Activated CD8-positive, alpha-beta memory T cell treated with anti-CD3 and anti-CD28 coated beads for 36 hours (primary cell): ENCODE results near the gene GOLGA6C. TPM values are rescaled to one million over a fixed set of nuclear protein-coding genes. Genes with fewer than 3 reads are reported as not detected.
"Not testable (repeated sequence)": the region's sequence is repeated elsewhere in the genome, so short reads cannot be mapped to it uniquely, and the experiment has no call there.

Experiments
- CTCF ChIA-PET: fragments of 350-600 bp; sonication (Branson Sonifier 250); formaldehyde crosslinking; loops from one replicate; lab custom pipeline; 2021; ENCODE audit warnings: antibody characterized with exemption; lab: Charles Lee
- POLR2A ChIA-PET: fragments of 350-600 bp; sonication (Branson Sonifier 250); formaldehyde crosslinking; loops from one replicate; lab custom pipeline; 2021; ENCODE audit warnings: antibody characterized with exemption; lab: Charles Lee
- total RNA-seq, 2 experiments: library from RNA; stranded (reverse); gene quantifications; one replicate each; pipeline ENCODE4 v1.2.3, GENCODE V29; 2021

The GOLGA6C gene
- total RNA-seq, 2 experiments from 2014 or later = not detected

- POLR2A ChIA-PET = no interaction called here
- CTCF ChIA-PET = no interaction called here
Observed at GRCh38 chr15:75225951-75226732, 32.0 kb upstream of the GOLGA6C start.

GRCh38 chr15:75227112-75227511 lies 31.0 kb upstream of the GOLGA6C start:
- CTCF ChIA-PET, POLR2A ChIA-PET: not testable (repeated sequence)

GRCh38 chr15:75227663-75228280 lies 30.4 kb upstream of the GOLGA6C start:
- CTCF ChIA-PET = no interaction called here
- POLR2A ChIA-PET = no interaction called here

DNA sequence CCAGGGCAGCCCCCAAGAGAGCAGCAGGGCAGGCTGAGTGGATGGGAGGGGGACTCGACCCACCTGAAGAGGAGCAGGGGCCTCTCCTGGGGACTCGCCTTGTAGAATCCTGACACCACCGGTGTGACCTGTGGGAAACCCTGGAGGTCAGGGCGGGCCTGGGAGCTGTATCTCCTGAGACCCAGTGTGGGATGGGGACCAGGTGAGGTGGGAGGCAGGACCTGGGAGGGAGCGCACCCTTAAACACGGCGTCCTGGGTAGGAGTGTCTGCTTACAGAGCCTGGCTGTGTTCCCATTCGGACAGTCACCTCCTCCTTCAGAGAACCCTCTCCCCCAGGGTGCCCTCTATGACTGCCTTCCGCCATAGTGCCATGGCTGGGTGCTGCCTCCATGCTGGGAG lies 29.3 kb upstream of the GOLGA6C start:
- POLR2A ChIA-PET = no interaction called here
- CTCF ChIA-PET = no interaction called here

- ChIA-PET POLR2A (no interaction called here), CTCF (no interaction called here)
Observed at GRCh38 chr15:75229191-75230015, 28.7 kb upstream of the GOLGA6C start.

GRCh38 chr15:75230016-75230343 lies 28.2 kb upstream of the GOLGA6C start:
- POLR2A ChIA-PET = no interaction called here
- CTCF ChIA-PET = no interaction called here

GRCh38 chr15:75230551-75231371 lies 27.4 kb upstream of the GOLGA6C start:
- CTCF ChIA-PET = no interaction called here
- POLR2A ChIA-PET = no interaction called here

- ChIA-PET POLR2A (no interaction called here), CTCF (no interaction called here)
Observed at GRCh38 chr15:75231836-75232235, 26.3 kb upstream of the GOLGA6C start.

- ChIA-PET CTCF (no interaction called here), POLR2A (no interaction called here)
Observed at GRCh38 chr15:75232252-75232813, 25.8 kb upstream of the GOLGA6C start.

- POLR2A ChIA-PET = no interaction called here
Observed at GRCh38 chr15:75232826-75233503, 25.2 kb upstream of the GOLGA6C start.

DNA sequence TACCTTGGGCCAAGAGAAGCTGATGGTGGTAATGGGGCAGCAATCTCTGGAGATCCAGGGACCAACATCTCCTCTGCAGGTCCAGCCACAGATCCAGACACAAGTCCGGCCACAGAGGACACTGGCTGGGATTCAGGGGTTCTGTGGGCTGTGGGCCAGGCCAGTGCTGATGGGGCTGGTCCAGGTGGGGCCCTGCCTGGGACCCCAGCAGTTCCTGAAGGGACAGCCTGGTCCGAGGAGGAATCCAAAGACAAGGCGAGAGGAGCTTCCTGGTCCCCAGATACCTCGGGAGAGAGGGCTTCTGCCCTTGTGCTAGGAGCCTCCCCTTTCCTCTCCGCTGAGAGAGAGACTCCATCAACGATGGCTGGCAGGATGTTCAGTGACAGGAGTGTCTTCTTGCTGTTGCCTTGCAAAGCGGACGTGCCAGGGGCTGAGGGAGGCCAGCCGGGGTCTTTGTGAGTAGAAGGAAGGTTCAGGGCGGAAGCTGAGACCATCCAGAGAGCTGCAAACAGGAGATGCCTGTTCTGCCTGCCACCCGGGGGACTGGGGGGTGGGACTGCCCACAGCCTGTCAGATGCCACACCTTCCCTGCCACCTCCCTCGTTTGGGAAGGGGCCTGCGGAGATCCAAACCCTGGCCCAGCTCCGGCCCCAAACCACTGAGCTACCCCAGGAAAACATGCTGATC lies 24.5 kb upstream of the GOLGA6C start:
- CTCF ChIA-PET = no interaction called here
- POLR2A ChIA-PET = no interaction called here

More at GRCh38 chr15:75232826-75233503, 25.2 kb upstream of the GOLGA6C start:
- CTCF ChIA-PET = no interaction called here

DNA sequence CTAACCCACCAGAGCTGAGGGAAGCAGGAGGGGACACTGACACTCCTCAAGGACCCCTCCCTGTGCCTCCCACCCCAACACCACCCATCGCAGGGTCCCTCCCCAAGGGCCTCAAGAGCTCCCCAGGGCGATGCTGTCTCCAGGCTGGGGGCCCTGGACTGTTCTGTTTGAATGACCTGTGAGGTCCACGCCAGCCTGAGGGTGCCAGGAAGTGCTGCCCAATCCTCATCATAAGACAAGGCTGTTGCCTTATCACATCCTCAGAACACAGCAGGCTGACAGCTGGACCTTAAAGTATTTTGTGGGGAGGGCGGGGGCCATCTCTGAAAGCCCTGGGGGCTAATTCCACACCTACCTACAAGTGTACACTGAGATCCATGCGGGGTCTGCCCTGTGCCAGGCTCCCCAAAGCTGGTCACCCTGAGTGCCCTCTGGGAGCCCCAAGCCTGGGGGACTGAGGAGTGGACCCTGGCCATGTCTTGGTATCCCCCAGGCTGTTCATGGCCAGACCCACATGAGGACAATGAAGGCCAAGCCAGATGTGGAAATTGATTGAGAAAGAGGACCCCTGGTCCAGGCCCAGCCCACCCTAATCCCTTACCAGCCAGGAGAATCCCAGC lies 23.8 kb upstream of the GOLGA6C start:
- CTCF ChIA-PET = no interaction called here
- POLR2A ChIA-PET = no interaction called here

DNA sequence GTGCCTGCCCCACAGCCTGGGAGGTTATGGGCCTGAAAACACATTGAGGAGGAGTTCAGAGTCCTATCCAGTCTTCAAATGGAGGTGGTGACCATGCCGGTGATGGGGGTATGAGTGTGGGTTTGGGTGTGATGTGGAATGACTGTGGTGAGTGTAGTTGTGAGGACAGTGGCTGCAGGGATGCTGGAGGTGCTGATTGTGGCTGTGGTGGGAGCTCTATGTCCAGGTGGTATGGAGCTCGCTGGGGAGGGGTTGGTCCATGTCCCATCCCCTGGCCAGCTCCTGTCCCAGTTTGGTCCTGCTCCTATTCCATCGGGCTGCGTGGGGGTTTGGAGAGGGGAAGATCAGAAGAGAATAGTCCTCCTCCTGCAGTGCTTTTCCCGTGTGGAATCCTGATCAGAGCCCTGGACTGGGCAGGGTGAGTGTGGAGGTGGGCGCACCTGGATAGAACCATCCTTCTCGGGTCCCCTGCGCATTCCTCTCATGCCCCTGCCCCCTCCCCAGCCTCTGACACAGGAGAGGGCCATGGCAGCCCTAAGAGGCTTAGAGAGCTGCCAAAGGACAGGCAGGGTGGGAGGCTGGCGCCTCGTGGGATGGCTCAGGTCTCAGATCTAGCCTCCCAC lies 23.0 kb upstream of the GOLGA6C start:
- CTCF ChIA-PET = no interaction called here

DNA sequence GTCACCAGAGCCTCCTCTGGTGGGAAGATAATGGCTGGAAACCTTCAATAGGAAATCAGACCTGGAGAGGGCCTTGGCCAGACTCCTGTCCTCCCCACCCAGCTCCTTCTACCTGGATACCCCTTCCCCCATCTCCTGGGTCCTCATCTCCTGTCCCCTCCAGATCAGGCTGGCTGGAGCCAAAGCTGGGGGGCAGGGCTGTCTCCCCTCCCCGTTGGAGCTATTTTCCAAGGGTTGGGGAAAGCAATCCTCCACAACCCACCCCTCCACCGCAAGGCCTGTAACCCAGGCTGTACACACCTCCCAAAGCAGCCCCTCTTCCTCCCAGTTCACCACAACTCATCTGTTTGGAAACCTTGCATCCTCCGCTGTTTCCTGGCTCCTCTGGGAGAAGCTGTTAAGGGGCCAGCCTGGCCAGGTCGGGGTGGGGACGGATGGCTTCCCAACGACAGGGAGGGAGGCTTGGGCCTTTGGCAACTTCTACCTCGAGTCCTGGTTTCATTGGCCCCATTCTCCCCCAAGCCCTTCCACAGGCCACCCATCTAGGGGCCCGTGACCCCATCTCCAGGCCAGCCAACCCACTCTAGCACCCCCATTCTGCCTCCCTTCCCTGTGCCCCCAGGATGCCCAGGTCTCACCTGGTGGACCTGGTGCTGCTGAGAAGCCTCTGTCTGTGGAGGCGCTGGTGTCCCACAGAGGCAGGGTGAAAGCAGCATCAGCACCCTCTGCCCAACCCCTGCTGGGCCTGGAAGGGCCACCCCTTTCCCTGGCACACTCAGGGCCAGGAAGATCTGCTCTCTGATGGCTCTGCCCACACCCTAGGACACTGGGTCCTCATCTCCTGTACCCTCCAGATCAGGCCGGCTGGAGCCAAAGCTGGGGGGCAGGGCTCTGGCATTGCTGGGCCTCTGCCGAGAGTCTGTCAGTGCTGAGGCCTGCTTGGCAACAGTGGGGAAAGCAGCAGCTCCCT lies 22.1 kb upstream of the GOLGA6C start:
- CTCF ChIA-PET = no interaction called here
- POLR2A ChIA-PET = no interaction called here

More for the DNA sequence above, 23.0 kb upstream of the GOLGA6C start:
- POLR2A ChIA-PET = no interaction called here

- ChIA-PET POLR2A (no interaction called here), CTCF (no interaction called here)
Observed at GRCh38 chr15:75237316-75237982, 20.7 kb upstream of the GOLGA6C start.

DNA sequence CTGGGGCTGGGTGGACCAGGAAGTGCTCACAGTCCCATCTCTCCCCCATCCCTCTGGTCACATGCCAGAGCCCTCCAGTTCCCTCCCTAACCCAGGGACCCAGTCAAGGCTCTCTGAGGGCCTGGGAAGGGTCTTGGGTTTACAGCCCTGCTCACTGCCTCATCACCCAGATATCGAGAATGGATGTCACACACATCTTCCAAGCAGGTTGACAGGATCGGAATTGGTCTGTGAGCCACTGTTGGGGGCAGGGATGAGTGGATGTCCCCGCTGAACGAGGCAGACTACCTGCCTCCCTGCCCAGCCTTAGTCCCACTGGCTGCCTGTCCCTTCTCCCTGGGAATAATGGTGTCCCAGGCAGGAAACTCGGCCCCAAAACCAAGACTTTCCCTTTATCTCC lies 20.0 kb upstream of the GOLGA6C start:
- ChIA-PET POLR2A (interaction anchor here (0.6 kb wide), 1 partner anchor 95 kb away, joined by 3 read pairs; no protein-coding TSS in a partner anchor), CTCF (no interaction called here)
